ENCODE results near the gene FAM229A. TPM values are rescaled to one million over a fixed set of nuclear protein-coding genes. Genes with fewer than 3 reads are reported as not detected.

The FAM229A gene
- total and polyA plus RNA-seq, 9 of the 15 experiments (the other 6 are each of a cell fraction or from before 2014, with no cell fraction given): 0.04 to 21.6 (median 7.4) TPM

DNA sequence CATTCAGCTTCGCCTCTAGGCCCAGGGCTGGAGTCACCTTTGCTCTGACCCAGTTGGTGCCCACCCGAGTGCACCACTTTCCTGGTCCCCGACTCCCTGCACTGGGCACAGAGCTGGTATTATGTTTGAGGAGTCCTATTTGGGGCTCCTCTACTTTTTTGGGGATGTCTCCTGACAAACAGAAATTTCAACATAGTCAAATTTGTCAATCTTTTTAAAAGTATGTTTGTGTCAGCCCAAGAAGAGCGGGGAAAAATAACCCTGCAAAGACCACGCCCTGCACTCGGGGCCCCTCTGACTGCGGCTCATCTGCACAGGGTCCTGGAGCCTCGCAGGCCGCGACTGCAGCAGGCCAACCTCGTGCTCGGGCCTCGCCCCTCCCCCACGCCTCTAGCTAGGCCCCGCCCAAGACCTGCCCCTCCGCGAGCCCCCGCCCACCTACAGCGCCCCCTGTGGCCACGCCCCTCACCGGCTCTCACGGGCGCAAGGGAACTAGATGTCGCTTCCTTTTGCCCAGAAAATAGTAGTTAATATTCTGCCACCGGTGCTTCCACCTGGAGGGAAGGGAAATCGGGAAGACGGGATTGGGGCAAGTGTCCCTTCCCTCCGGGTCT, 11.4 kb downstream of the FAM229A start (continued):
- TF ChIP-seq, protein P1, sequence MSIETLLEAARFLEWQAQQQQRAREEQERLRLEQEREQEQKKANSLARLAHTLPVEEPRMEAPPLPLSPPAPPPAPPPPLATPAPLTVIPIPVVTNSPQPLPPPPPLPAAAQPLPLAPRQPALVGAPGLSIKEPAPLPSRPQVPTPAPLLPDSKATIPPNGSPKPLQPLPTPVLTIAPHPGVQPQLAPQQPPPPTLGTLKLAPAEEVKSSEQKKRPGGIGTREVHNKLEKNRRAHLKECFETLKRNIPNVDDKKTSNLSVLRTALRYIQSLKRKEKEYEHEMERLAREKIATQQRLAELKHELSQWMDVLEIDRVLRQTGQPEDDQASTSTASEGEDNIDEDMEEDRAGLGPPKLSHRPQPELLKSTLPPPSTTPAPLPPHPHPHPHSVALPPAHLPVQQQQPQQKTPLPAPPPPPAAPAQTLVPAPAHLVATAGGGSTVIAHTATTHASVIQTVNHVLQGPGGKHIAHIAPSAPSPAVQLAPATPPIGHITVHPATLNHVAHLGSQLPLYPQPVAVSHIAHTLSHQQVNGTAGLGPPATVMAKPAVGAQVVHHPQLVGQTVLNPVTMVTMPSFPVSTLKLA (conservative IDR thresholded peaks at IDR 0.05): peak; percentile 71 to 78
- TF ChIP-seq NCOR1 (IDR thresholded peaks at IDR 0.05) (peak; percentile 19), HDAC3 (IDR thresholded peaks at IDR 0.05; ENCODE audit: borderline replicate concordance, partially characterized antibody) (no peak), ZFP30 (CRISPR knock-in tag; IDR thresholded peaks at IDR 0.05; ENCODE audit: borderline replicate concordance) (no peak), HDAC2 (IDR thresholded peaks at IDR 0.05) (peak; percentile 82; the same call in 1 of the 2 replicates), ZNF224 (CRISPR knock-in tag; IDR thresholded peaks at IDR 0.05) (0 out of 2 replicates have a peak, but pooled peaks have one; percentile 47), CXXC5 (CRISPR knock-in tag; IDR thresholded peaks at IDR 0.05) (peak; percentile 42), HSF4 (CRISPR knock-in tag; IDR thresholded peaks at IDR 0.05; ENCODE audit: borderline replicate concordance) (peak; percentile 34; the same call in 1 of the 2 replicates), ZFX (CRISPR knock-in tag; IDR thresholded peaks at IDR 0.05) (peak; percentile 97), GABPB1 (CRISPR knock-in tag; IDR thresholded peaks at IDR 0.05) (peak; percentile 76), HOXB6 (CRISPR knock-in tag; IDR thresholded peaks at IDR 0.05; ENCODE audit: borderline replicate concordance) (no peak), ZNF175 (CRISPR knock-in tag; IDR thresholded peaks at IDR 0.05; ENCODE audit: low read depth) (peak; percentile 88), DPF2 (IDR thresholded peaks at IDR 0.05) (0 out of 2 replicates have a peak, but pooled peaks have one; percentile 39), LCOR (CRISPR knock-in tag; IDR thresholded peaks at IDR 0.05) (no peak), ESRRB (CRISPR knock-in tag; IDR thresholded peaks at IDR 0.05; ENCODE audit: borderline replicate concordance) (no peak), NR2C2 (CRISPR knock-in tag; IDR thresholded peaks at IDR 0.05) (no peak), NR2C2 (tag; IDR thresholded peaks at IDR 0.05) (peak; percentile 33), NR4A1 (CRISPR knock-in tag; IDR thresholded peaks at IDR 0.05) (peak; percentile 88; the same call in 1 of the 2 replicates), NR4A1 (tag; IDR thresholded peaks at IDR 0.05) (peak; percentile 91), MTA2 (IDR thresholded peaks at IDR 0.05; ENCODE audit: low read depth) (no peak), ZNF41 (CRISPR knock-in tag; conservative IDR thresholded peaks at IDR 0.05) (0 out of 2 replicates have a peak, but pooled peaks have one; percentile 47), HCFC1 (IDR thresholded peaks at IDR 0.05; ENCODE audit: low read depth, low read length) (peak; percentile 54; the same call in 1 of the 2 replicates)
- TF ChIP-seq, protein P2, sequence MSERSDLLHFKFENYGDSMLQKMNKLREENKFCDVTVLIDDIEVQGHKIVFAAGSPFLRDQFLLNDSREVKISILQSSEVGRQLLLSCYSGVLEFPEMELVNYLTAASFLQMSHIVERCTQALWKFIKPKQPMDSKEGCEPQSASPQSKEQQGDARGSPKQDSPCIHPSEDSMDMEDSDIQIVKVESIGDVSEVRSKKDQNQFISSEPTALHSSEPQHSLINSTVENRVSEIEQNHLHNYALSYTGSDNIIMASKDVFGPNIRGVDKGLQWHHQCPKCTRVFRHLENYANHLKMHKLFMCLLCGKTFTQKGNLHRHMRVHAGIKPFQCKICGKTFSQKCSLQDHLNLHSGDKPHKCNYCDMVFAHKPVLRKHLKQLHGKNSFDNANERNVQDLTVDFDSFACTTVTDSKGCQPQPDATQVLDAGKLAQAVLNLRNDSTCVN (CRISPR knock-in tag; IDR thresholded peaks at IDR 0.05): no peak
- TF ChIP-seq, protein P3, sequence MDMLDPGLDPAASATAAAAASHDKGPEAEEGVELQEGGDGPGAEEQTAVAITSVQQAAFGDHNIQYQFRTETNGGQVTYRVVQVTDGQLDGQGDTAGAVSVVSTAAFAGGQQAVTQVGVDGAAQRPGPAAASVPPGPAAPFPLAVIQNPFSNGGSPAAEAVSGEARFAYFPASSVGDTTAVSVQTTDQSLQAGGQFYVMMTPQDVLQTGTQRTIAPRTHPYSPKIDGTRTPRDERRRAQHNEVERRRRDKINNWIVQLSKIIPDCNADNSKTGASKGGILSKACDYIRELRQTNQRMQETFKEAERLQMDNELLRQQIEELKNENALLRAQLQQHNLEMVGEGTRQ (CRISPR knock-in tag; IDR thresholded peaks at IDR 0.05): peak; percentile 21; the same call in 1 of the 2 replicates
- TF ChIP-seq, protein P4, sequence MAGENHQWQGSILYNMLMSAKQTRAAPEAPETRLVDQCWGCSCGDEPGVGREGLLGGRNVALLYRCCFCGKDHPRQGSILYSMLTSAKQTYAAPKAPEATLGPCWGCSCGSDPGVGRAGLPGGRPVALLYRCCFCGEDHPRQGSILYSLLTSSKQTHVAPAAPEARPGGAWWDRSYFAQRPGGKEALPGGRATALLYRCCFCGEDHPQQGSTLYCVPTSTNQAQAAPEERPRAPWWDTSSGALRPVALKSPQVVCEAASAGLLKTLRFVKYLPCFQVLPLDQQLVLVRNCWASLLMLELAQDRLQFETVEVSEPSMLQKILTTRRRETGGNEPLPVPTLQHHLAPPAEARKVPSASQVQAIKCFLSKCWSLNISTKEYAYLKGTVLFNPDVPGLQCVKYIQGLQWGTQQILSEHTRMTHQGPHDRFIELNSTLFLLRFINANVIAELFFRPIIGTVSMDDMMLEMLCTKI (IDR thresholded peaks at IDR 0.05; ENCODE audit: partially characterized antibody): no peak

Data from K562 (cell line).